ENCODE measurements around the gene ADPRHL1.

DNA sequence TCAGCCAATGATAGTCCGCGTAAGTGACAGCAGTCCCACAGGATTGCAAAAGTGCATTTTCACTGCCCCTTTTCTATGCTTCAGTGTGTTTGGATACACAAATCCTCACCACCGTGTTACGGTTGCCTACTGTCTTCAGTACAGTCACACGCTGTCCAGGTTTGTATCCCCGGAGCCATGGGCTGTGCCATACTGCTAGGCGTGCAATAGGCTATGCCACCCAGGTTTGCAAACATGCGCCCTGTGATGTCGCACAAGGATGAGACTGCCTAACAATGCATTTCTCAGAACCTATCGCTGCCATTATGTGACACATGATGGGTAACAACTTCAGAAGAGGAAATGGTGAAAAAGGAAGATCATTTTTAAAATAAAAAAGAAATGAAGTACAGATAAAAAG lies 16.8 kb upstream of the ADPRHL1 start:
- TF ChIP-seq, protein P1, sequence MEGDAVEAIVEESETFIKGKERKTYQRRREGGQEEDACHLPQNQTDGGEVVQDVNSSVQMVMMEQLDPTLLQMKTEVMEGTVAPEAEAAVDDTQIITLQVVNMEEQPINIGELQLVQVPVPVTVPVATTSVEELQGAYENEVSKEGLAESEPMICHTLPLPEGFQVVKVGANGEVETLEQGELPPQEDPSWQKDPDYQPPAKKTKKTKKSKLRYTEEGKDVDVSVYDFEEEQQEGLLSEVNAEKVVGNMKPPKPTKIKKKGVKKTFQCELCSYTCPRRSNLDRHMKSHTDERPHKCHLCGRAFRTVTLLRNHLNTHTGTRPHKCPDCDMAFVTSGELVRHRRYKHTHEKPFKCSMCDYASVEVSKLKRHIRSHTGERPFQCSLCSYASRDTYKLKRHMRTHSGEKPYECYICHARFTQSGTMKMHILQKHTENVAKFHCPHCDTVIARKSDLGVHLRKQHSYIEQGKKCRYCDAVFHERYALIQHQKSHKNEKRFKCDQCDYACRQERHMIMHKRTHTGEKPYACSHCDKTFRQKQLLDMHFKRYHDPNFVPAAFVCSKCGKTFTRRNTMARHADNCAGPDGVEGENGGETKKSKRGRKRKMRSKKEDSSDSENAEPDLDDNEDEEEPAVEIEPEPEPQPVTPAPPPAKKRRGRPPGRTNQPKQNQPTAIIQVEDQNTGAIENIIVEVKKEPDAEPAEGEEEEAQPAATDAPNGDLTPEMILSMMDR (IDR thresholded peaks at IDR 0.05; ENCODE audit: poor library complexity): no peak
- no peak for TF ChIP-seq EZH2phosphoT487 (IDR thresholded peaks at IDR 0.05; ENCODE audit: low read depth, severe bottlenecking, unreplicated experiment)
